GM12878 (cell line): ENCODE measurements around the gene KIF6. TPM values are rescaled to one million over a fixed set of nuclear protein-coding genes. Genes with fewer than 3 reads are reported as not detected.

Source experiments
- ATAC-seq: fragments of 200-7000 bp; cut with Tn5 transposase; 3 replicates; pipeline ENCODE4 v1.9.1; 2020; ENCODE audit warnings: mild to moderate bottlenecking, moderate library complexity
- BruUV-seq: library from RNA; stranded (reverse); fragments of 400-500 nt; replicated peaks from 2 replicates; lab custom pipeline; 2021; lab: Mats Ljungman, UMichigan
- CTCF ChIA-PET: fragments of 300-600 bp; sonication (Branson Sonifier 250); formaldehyde crosslinking; extraction: SDS; loops from one replicate; lab custom pipeline; 2021; ENCODE audit warnings: inconsistent platforms; lab: Yijun Ruan, JAX
- POLR2A ChIA-PET: fragments of 350-600 bp; formaldehyde crosslinking; extraction: SDS; loops from one replicate; lab custom pipeline; 2021; ENCODE audit warnings: inconsistent platforms; lab: Charles Lee
- RAD21 ChIA-PET: fragments of 300-600 bp; sonication (Branson Sonifier 250); formaldehyde crosslinking; loops from one replicate; lab custom pipeline; 2023; ENCODE audit warnings: antibody characterized with exemption; ENCODE audit not compliant: unreplicated experiment; lab: Charles Lee
- SMC1A ChIA-PET: fragments of 300-600 bp; sonication (Branson Sonifier 250); formaldehyde crosslinking; loops from one replicate; lab custom pipeline; 2023; ENCODE audit not compliant: unreplicated experiment, uncharacterized antibody; lab: Charles Lee
- DNase-seq: peaks from one replicate; pipeline ENCODE4 v3.0.0-alpha.2; 2011; ENCODE audit warnings: low read depth, low spot score
- FAIRE-seq: peaks from 3 replicates; lab custom pipeline; 2011; peaks lifted over from hg19 to GRCh38; lab: Jason Lieb, UNC
- H2AFZ ChIP-seq: 2 replicates; pipeline ENCODE4 v1.6.0; 2011; ENCODE audit warnings: low read depth, low read length, control low read depth; ENCODE audit not compliant: control insufficient read depth
- H3K27ac ChIP-seq: 2 replicates; pipeline ENCODE4 v1.5.1; 2011; ENCODE audit warnings: control low read depth; ENCODE audit not compliant: control insufficient read depth, insufficient read depth
- H3K27me3 ChIP-seq, 2 experiments: replicated peaks in 1 of 2; 2 replicates each; pipeline versions ENCODE4 v1.6.0 to v1.6.1; 2011; ENCODE audit warnings: low read length in 1 of 2; ENCODE audit not compliant: control insufficient read depth in 2 of 2, insufficient read depth in 2 of 2
- H3K36me3 ChIP-seq, 2 experiments: 2 replicates each; pipeline ENCODE4 v1.5.1; 2011; ENCODE audit warnings: low read length in 1 of 2; ENCODE audit not compliant: control insufficient read depth in 2 of 2, insufficient read depth in 2 of 2
- H3K4me1 ChIP-seq: 2 replicates; pipeline ENCODE4 v1.6.1; 2011; ENCODE audit warnings: mild to moderate bottlenecking, low read length, moderate library complexity, mixed read lengths; ENCODE audit not compliant: control insufficient read depth, insufficient read depth
- H3K4me2 ChIP-seq: 2 replicates; pipeline ENCODE4 v1.6.0; 2011; ENCODE audit warnings: control low read depth; ENCODE audit not compliant: control insufficient read depth, insufficient read depth
- H3K4me3 ChIP-seq: fragments of 200-600 bp; sonication (generic); 2 replicates; pipeline ENCODE4 v1.5.1; 2016
- H3K79me2 ChIP-seq: 2 replicates; pipeline ENCODE4 v1.6.0; 2011; ENCODE audit warnings: low read length; ENCODE audit not compliant: control insufficient read depth, insufficient read depth
- H3K9ac ChIP-seq: 2 replicates; pipeline ENCODE4 v1.8.0; 2011; ENCODE audit warnings: low read length, control low read depth, mixed read lengths; ENCODE audit not compliant: control insufficient read depth, insufficient read depth
- H3K9me3 ChIP-seq: replicated peaks from 3 replicates; pipeline ENCODE4 v1.5.1; 2011; ENCODE audit warnings: mild to moderate bottlenecking, low read length; ENCODE audit not compliant: control insufficient read depth, insufficient read depth
- H4K20me1 ChIP-seq: 2 replicates; pipeline ENCODE4 v1.6.0; 2011; ENCODE audit not compliant: control insufficient read depth, insufficient read depth
- CBX3 ChIP-seq: fragments of 200-600 bp; sonication (generic); IDR thresholded peaks from 2 replicates; pipeline ENCODE4 v1.6.1; 2016; ENCODE audit warnings: low read depth, borderline replicate concordance
- EED ChIP-seq: sonication (generic); IDR thresholded peaks from 2 replicates; pipeline ENCODE4 v1.6.1; 2016; ENCODE audit warnings: antibody characterized with exemption, low read depth
- FOXM1 ChIP-seq: IDR thresholded peaks from 2 replicates; pipeline ENCODE4 v1.6.1; 2012; ENCODE audit warnings: low read depth, mild to moderate bottlenecking, inconsistent platforms, low read length, moderate library complexity
- IKZF2 ChIP-seq, 2 experiments: fragments of 450-650 bp; IDR thresholded peaks; 2 replicates each; pipeline ENCODE4 v1.6.1; 2017; ENCODE audit warnings: mild to moderate bottlenecking in 2 of 2, moderate library complexity in 2 of 2
- MTA3 ChIP-seq: IDR thresholded peaks from 2 replicates; pipeline ENCODE4 v1.6.1; 2012; ENCODE audit warnings: low read length, inconsistent platforms, borderline replicate concordance
- MYC ChIP-seq: IDR thresholded peaks from 2 replicates; pipeline ENCODE4 v1.6.1; 2011; ENCODE audit warnings: mild to moderate bottlenecking, low read length, moderate library complexity, inconsistent platforms; ENCODE audit not compliant: insufficient read depth, insufficient replicate concordance, insufficient read length, severe bottlenecking
- NFYB ChIP-seq: IDR thresholded peaks from 2 replicates; pipeline ENCODE4 v1.6.1; 2011; ENCODE audit warnings: low read depth, mild to moderate bottlenecking, low read length, improper control_type of control experiment, moderate library complexity; ENCODE audit not compliant: insufficient read depth
- RELA ChIP-seq: fragments of 450-650 bp; IDR thresholded peaks from 2 replicates; pipeline ENCODE4 v1.8.0; 2014; ENCODE audit warnings: borderline replicate concordance; ENCODE audit not compliant: partially characterized antibody
- SREBF1 ChIP-seq: IDR thresholded peaks from 2 replicates; pipeline ENCODE4 v1.6.1; 2012; ENCODE audit warnings: mild to moderate bottlenecking, low read length
- TCF3 ChIP-seq: IDR thresholded peaks from 2 replicates; pipeline ENCODE4 v1.6.1; 2012; ENCODE audit warnings: low read depth, mild to moderate bottlenecking, low read length, borderline replicate concordance; ENCODE audit not compliant: insufficient read depth
- ZNF207 ChIP-seq: fragments of 450-650 bp; IDR thresholded peaks from 2 replicates; pipeline ENCODE4 v1.6.1; 2014; ENCODE audit warnings: antibody characterized with exemption, mild to moderate bottlenecking, borderline replicate concordance
- WGBS: methylation state at CpG from one replicate; pipeline ENCODE4 v1.1.6; 2016; ENCODE audit warnings: low lambda C conversion rate; ENCODE audit not compliant: insufficient replicate concordance, insufficient coverage; ENCODE audit errors: missing lambda C conversion rate; 5-methylcytosine and 5-hydroxymethylcytosine counted together
- in situ Hi-C: fragments of 300-500 bp; cut with MboI; formaldehyde crosslinking; loops from 9 replicates; pipeline ENCODE4 v1.14.3; 2018; ENCODE audit warnings: mixed read lengths
- intact Hi-C: fragments of 100-400 bp; cut with micrococcal nuclease; formaldehyde crosslinking; loops from one replicate; pipeline ENCODE4 v1.14.2; 2022; ENCODE audit not compliant: unreplicated experiment
- polyA plus RNA-seq, 11 experiments: library from polyadenylated mRNA; depleted of rRNA in 4 of 11; unstranded in 6 of 11; stranded (reverse) in 5 of 11; fragments of >200 nt; fragmentation: Nextera tagmentation in 4 of 11; fragmentation: Illumina TruSeq in 1 of 11; extraction: Ambion mirVana in 4 of 11; extraction: Trizol in 1 of 11; gene quantifications; 1 replicate in 1 of 11; 2 replicates in 10 of 11; pipeline versions ENCODE4 v1.2.1 to v1.2.3, GENCODE V29; 2011 to 2016; ENCODE audit warnings: inconsistent platforms in 2 of 11, missing spikeins in 2 of 11, low read depth in 1 of 11
- total RNA-seq, 4 experiments: library from RNA; depleted of rRNA in 3 of 4; stranded (reverse); fragments of >200 nt in 3 of 4; fragmentation: Illumina TruSeq in 1 of 4; extraction: Trizol in 1 of 4; gene quantifications; 2 replicates each; pipeline versions ENCODE4 v1.2.1 to v1.2.3, GENCODE V29; 2013 to 2021
- TF ChIP-seq, protein P1 (sequence below): IDR thresholded peaks from 2 replicates; pipeline ENCODE4 v1.6.1; 2012; ENCODE audit warnings: improper control_type of control experiment, low read depth, low read length; ENCODE audit not compliant: insufficient replicate concordance
- TF ChIP-seq, protein P2 (sequence below), 3 experiments: IDR thresholded peaks in 2 of 3; conservative IDR thresholded peaks in 1 of 3; 2 replicates each; pipeline ENCODE4 v1.5.1; 2011; ENCODE audit warnings: low read depth in 3 of 3, low read length in 3 of 3, mild to moderate bottlenecking in 3 of 3, control low read depth in 2 of 3, moderate library complexity in 2 of 3, inconsistent platforms in 1 of 3, mixed read lengths in 1 of 3; ENCODE audit not compliant: control insufficient read depth in 2 of 3, insufficient read depth in 1 of 3; ENCODE audit errors: extremely low read depth in 1 of 3
- TF ChIP-seq, protein P3 (sequence below): IDR thresholded peaks from 2 replicates; pipeline ENCODE4 v1.6.1; 2011; ENCODE audit warnings: borderline replicate concordance, low read depth, mild to moderate bottlenecking, moderate library complexity, mixed read lengths, low read length; ENCODE audit not compliant: insufficient read depth; ENCODE audit errors: extremely low read length

The KIF6 gene
- total and polyA plus RNA-seq, 10 of the 15 experiments (the other 5 are each of a cell fraction or from before 2014, with no cell fraction given) = 0.09 to 1.0 (median 0.28) TPM

DNA sequence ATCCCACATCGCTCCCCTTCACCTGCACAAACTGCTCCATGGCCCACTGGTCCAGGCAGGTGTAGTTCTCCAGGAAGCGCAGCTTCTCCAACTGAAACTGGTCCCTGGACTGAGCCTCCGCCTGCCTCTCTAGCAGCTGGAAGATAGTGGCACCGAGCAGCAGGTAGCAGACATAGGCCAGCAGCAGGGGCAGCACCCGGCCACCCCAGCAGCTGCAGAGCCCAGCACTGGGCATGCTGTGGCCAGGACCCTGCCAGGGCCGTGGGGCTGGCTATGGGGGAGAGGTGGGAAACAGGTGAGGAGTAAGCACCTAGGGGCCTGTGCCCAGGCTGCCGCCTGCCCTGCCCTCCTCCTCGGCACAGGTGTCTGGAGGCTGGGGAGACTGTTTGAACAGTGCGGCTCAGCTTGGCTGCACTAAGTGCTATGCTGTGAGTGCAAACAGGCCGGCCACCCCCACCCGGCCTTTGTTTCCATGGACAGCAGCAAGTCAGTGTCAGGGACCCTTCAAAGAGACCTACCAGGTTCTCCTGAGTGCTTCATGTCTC lies 402.8 kb downstream of the KIF6 start, which contains the start of gene KCNK16:
Gene KCNK16 (minus strand): TSS at position 397 of the 545 bp plus-strand sequence. CDS start 162 bp downstream, at position 235.
- Histone ChIP-seq H3K9ac (no peak within 1 kb of the TSS), H3K27me3 (peaks cover 0 to 5% of the 10 kb centered on the region in 2 experiments; a peak in 3 of 4 replicates), H3K4me2 (no peak within 1 kb of the TSS), H3K79me2 (no peaks in the 10 kb centered on the region), H3K4me1 (no peaks in the 10 kb centered on the region), H2AFZ (no peak within 1 kb of the TSS), H3K9me3 (no peaks in the 10 kb centered on the region), H4K20me1 (no peaks in the 10 kb centered on the region), H3K36me3 (no peaks in the 10 kb centered on the region), H3K27ac (no peak within 1 kb of the TSS), H3K4me3 (no peak within 1 kb of the TSS)
- no peak for TF ChIP-seq MTA3
- TF ChIP-seq EED = no peak
- TF ChIP-seq MYC = no peak
- no peak for TF ChIP-seq CBX3
- no peak for TF ChIP-seq IKZF2 (IDR thresholded peaks at IDR 0.05)
- TF ChIP-seq, protein P1, sequence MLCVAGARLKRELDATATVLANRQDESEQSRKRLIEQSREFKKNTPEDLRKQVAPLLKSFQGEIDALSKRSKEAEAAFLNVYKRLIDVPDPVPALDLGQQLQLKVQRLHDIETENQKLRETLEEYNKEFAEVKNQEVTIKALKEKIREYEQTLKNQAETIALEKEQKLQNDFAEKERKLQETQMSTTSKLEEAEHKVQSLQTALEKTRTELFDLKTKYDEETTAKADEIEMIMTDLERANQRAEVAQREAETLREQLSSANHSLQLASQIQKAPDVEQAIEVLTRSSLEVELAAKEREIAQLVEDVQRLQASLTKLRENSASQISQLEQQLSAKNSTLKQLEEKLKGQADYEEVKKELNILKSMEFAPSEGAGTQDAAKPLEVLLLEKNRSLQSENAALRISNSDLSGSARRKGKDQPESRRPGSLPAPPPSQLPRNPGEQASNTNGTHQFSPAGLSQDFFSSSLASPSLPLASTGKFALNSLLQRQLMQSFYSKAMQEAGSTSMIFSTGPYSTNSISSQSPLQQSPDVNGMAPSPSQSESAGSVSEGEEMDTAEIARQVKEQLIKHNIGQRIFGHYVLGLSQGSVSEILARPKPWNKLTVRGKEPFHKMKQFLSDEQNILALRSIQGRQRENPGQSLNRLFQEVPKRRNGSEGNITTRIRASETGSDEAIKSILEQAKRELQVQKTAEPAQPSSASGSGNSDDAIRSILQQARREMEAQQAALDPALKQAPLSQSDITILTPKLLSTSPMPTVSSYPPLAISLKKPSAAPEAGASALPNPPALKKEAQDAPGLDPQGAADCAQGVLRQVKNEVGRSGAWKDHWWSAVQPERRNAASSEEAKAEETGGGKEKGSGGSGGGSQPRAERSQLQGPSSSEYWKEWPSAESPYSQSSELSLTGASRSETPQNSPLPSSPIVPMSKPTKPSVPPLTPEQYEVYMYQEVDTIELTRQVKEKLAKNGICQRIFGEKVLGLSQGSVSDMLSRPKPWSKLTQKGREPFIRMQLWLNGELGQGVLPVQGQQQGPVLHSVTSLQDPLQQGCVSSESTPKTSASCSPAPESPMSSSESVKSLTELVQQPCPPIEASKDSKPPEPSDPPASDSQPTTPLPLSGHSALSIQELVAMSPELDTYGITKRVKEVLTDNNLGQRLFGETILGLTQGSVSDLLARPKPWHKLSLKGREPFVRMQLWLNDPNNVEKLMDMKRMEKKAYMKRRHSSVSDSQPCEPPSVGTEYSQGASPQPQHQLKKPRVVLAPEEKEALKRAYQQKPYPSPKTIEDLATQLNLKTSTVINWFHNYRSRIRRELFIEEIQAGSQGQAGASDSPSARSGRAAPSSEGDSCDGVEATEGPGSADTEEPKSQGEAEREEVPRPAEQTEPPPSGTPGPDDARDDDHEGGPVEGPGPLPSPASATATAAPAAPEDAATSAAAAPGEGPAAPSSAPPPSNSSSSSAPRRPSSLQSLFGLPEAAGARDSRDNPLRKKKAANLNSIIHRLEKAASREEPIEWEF = no peak
- TF ChIP-seq ZNF207 = no peak
- TF ChIP-seq NFYB = no peak
- TF ChIP-seq, protein P2, sequence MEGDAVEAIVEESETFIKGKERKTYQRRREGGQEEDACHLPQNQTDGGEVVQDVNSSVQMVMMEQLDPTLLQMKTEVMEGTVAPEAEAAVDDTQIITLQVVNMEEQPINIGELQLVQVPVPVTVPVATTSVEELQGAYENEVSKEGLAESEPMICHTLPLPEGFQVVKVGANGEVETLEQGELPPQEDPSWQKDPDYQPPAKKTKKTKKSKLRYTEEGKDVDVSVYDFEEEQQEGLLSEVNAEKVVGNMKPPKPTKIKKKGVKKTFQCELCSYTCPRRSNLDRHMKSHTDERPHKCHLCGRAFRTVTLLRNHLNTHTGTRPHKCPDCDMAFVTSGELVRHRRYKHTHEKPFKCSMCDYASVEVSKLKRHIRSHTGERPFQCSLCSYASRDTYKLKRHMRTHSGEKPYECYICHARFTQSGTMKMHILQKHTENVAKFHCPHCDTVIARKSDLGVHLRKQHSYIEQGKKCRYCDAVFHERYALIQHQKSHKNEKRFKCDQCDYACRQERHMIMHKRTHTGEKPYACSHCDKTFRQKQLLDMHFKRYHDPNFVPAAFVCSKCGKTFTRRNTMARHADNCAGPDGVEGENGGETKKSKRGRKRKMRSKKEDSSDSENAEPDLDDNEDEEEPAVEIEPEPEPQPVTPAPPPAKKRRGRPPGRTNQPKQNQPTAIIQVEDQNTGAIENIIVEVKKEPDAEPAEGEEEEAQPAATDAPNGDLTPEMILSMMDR (IDR thresholded peaks at IDR 0.05 in 2 of 3, conservative IDR thresholded peaks at IDR 0.05 in 1 of 3; ENCODE audit: control insufficient read depth in 2 of 3, extremely low read depth in 1 of 3, insufficient read depth in 1 of 3, low read depth in 3 of 3, low read length in 3 of 3) = no peak
- no peak for TF ChIP-seq SREBF1
- TF ChIP-seq, protein P3, sequence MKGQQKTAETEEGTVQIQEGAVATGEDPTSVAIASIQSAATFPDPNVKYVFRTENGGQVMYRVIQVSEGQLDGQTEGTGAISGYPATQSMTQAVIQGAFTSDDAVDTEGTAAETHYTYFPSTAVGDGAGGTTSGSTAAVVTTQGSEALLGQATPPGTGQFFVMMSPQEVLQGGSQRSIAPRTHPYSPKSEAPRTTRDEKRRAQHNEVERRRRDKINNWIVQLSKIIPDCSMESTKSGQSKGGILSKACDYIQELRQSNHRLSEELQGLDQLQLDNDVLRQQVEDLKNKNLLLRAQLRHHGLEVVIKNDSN = no peak
- no peak for TF ChIP-seq TCF3
- TF ChIP-seq FOXM1 = no peak
- no peak for TF ChIP-seq RELA
- RAD21 ChIA-PET = no interaction called here
- SMC1A ChIA-PET = interaction anchor here (1.2 kb wide), 1 partner anchor 13 kb away, joined by 3 read pairs; no protein-coding TSS in a partner anchor
- no peak for ATAC-seq
- no peak for DNase-seq
- intact Hi-C loops = no loop called here
- in situ Hi-C loops = no loop called here
- CTCF ChIA-PET = no interaction called here
- 20% methylated on average over 9 of the region's 11 CpGs for WGBS
- POLR2A ChIA-PET = no interaction called here
- no TSS peak for BruUV-seq
- FAIRE-seq = no peak
